Right lobe of liver (tissue), 4 donors: Measurements from ENCODE around the gene RAB22A.

Experiments used
- CTCF ChIP-seq, 4 donors: fragments of 200-600 bp in 3 of 4; fragments of 450-650 bp in 1 of 4; IDR thresholded peaks; one replicate each; pipeline versions ENCODE4 v1.5.1 to v1.8.0; 2016 to 2022; ENCODE audit warnings: antibody characterized with exemption in 4 of 4, mild to moderate bottlenecking in 2 of 4
- POLR2A ChIP-seq: fragments of 450-650 bp; IDR thresholded peaks from one replicate; pipeline ENCODE4 v1.6.1; 2017; ENCODE audit warnings: antibody characterized with exemption, mild to moderate bottlenecking
- donor health status: DM: no; HTN: no; CAD: no.
- donor health status: DM: no; HTN: no; CAD: no.
- donor health status: DM: no; HTN: yes; CAD: no.

GRCh38 chr20:58407966-58408557 lies 98.5 kb downstream of the RAB22A start:
- TF ChIP-seq CTCF (IDR thresholded peaks at IDR 0.05) = no peak
- TF ChIP-seq POLR2A = no peak
